ENCODE results near the gene SIGLEC6.

- TF ChIP-seq EZH2phosphoT487 (IDR thresholded peaks at IDR 0.05; ENCODE audit: insufficient read depth, low read depth): no peak
- no peak for TF ChIP-seq EZH2 (IDR thresholded peaks at IDR 0.05; ENCODE audit: insufficient read depth, poor library complexity, severe bottlenecking)
Measured at GRCh38 chr19:51469162-51469561, 62.3 kb downstream of the SIGLEC6 start.
